HepG2 (cell line): ENCODE data around the gene RPH3AL. TPM values are rescaled to one million over a fixed set of nuclear protein-coding genes. Genes with fewer than 3 reads are reported as not detected.
A peak's percentile ranks its signal among the peaks of the same experiment; 100 is the strongest.

Source experiments
- FOXK2 ChIP-seq: fragments of 450-650 bp; IDR thresholded peaks from 2 replicates; pipeline ENCODE4 v1.6.1; 2016
- FOXO4 ChIP-seq: sonication (generic); formaldehyde crosslinking; conservative IDR thresholded peaks from 2 replicates; pipeline ENCODE4 v1.8.1; 2023; ENCODE audit warnings: missing genetic modification reagents
- KAT8 ChIP-seq: IDR thresholded peaks from 2 replicates; pipeline ENCODE4 v1.6.1; 2016; ENCODE audit warnings: missing genetic modification reagents, missing compliant biosample characterization
- MAX ChIP-seq: IDR thresholded peaks from 2 replicates; pipeline ENCODE4 v1.6.1; 2012; ENCODE audit warnings: inconsistent platforms
- MEIS2 ChIP-seq: sonication (generic); formaldehyde crosslinking; IDR thresholded peaks from 2 replicates; pipeline ENCODE4 v1.9.0; 2021; ENCODE audit warnings: mild to moderate bottlenecking, missing genetic modification reagents
- NFATC3 ChIP-seq: sonication (generic); formaldehyde crosslinking; IDR thresholded peaks from 2 replicates; pipeline ENCODE4 v1.5.1; 2020; ENCODE audit warnings: mild to moderate bottlenecking, missing genetic modification reagents
- PCBP1 ChIP-seq: fragments of 200-400 bp; formaldehyde crosslinking; IDR thresholded peaks from 2 replicates; pipeline ENCODE4 v1.6.1; 2017; ENCODE audit warnings: mild to moderate bottlenecking, low read depth, low read length, borderline replicate concordance
- PRDM15 ChIP-seq: sonication (generic); formaldehyde crosslinking; IDR thresholded peaks from 2 replicates; pipeline ENCODE4 v1.4.0; 2020; ENCODE audit warnings: missing genetic modification reagents
- RARG ChIP-seq: sonication (generic); formaldehyde crosslinking; IDR thresholded peaks from 2 replicates; pipeline ENCODE4 v1.4.0; 2020; ENCODE audit warnings: low read depth, mild to moderate bottlenecking, missing genetic modification reagents
- REPIN1 ChIP-seq: sonication (generic); formaldehyde crosslinking; IDR thresholded peaks from 2 replicates; pipeline ENCODE4 v1.8.0; 2022; ENCODE audit warnings: missing genetic modification reagents, low read depth, mild to moderate bottlenecking, borderline replicate concordance
- SALL2 ChIP-seq: sonication (generic); formaldehyde crosslinking; IDR thresholded peaks from 2 replicates; pipeline ENCODE4 v1.8.1; 2023; ENCODE audit warnings: mild to moderate bottlenecking, missing genetic modification reagents, inconsistent platforms
- SMARCE1 ChIP-seq: fragments of 450-650 bp; IDR thresholded peaks from 2 replicates; pipeline ENCODE4 v1.6.1; 2017; ENCODE audit warnings: borderline replicate concordance
- TBX2 ChIP-seq: sonication (generic); formaldehyde crosslinking; IDR thresholded peaks from 2 replicates; pipeline ENCODE4 v1.5.0; 2020; ENCODE audit warnings: missing genetic modification reagents, mild to moderate bottlenecking, borderline replicate concordance
- ZGPAT ChIP-seq: IDR thresholded peaks from 2 replicates; pipeline ENCODE4 v1.6.1; 2016; ENCODE audit warnings: mild to moderate bottlenecking
- ZNF446 ChIP-seq: sonication (generic); formaldehyde crosslinking; IDR thresholded peaks from 2 replicates; pipeline ENCODE4 v1.5.0; 2020; ENCODE audit warnings: mild to moderate bottlenecking, missing genetic modification reagents
- ZNF513 ChIP-seq: sonication (generic); formaldehyde crosslinking; conservative IDR thresholded peaks from 2 replicates; pipeline ENCODE4 v1.5.0; 2020; ENCODE audit warnings: missing genetic modification reagents
- polyA plus RNA-seq, 8 experiments: library from polyadenylated mRNA; depleted of rRNA in 3 of 8; stranded (reverse) in 7 of 8; unstranded in 1 of 8; fragments of >200 nt; fragmentation: Illumina TruSeq in 4 of 8; extraction: Trizol in 4 of 8; gene quantifications; 2 replicates each; pipeline versions ENCODE4 v1.2.1 to v1.2.3, GENCODE V29; 2011 to 2016; ENCODE audit warnings: low read depth in 4 of 8, missing spikeins in 1 of 8, mixed read lengths in 1 of 8; ENCODE audit not compliant: insufficient read depth in 1 of 8
- total RNA-seq, 5 experiments: library from RNA; depleted of rRNA; stranded (reverse); fragments of >200 nt; fragmentation: Illumina TruSeq; extraction: Trizol; gene quantifications; 2 replicates each; pipeline ENCODE4 v1.2.3, GENCODE V29; 2016; ENCODE audit warnings: low read depth in 1 of 5
- TF ChIP-seq, protein P1 (sequence below): sonication (generic); formaldehyde crosslinking; IDR thresholded peaks from 2 replicates; pipeline ENCODE4 v1.4.0; 2020; ENCODE audit warnings: missing genetic modification reagents, borderline replicate concordance

The RPH3AL gene
- total and polyA plus RNA-seq, 2 of the 13 experiments (the other 11 are each of a cell fraction or from before 2014, with no cell fraction given): 7.8 to 16.4 TPM

DNA sequence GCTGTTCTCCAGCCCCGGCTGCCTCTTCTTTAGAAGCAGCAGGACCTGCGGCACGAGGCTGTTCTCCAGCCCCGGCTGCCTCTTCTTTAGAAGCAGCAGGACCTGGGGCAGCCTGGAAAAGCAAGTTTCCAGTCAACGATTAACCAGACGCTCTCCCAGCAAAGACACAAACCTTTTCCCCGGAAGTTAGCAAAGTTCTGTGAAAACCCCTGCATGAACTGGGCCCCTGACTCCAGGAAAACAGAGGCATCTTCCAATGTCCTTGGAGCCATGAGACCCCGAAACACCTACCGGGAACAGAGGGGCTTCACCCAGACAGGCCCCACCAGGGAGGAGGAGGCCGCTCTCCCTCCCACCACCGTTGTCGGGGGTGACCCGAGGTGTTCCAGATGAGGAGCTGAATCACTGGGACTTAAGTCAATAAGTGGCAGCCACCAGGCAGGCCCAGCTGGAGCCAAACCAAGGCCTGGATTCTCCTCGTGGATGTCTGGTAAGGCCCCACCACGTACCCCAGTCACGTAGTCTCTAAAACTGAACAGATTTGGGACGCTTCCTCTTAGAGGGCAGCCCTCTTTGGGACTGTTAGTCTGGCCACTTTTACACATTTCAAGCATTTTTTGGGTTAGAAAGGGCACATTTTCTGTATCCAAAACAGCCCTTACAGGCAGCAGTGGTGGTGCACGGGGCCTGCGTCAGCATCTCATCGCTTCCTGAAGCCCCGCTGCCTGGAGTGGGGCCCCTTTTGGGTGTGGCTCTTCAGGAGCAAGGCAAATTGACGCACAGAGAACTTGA is at the start of gene RPH3AL (continued):
- TF ChIP-seq, protein P1, sequence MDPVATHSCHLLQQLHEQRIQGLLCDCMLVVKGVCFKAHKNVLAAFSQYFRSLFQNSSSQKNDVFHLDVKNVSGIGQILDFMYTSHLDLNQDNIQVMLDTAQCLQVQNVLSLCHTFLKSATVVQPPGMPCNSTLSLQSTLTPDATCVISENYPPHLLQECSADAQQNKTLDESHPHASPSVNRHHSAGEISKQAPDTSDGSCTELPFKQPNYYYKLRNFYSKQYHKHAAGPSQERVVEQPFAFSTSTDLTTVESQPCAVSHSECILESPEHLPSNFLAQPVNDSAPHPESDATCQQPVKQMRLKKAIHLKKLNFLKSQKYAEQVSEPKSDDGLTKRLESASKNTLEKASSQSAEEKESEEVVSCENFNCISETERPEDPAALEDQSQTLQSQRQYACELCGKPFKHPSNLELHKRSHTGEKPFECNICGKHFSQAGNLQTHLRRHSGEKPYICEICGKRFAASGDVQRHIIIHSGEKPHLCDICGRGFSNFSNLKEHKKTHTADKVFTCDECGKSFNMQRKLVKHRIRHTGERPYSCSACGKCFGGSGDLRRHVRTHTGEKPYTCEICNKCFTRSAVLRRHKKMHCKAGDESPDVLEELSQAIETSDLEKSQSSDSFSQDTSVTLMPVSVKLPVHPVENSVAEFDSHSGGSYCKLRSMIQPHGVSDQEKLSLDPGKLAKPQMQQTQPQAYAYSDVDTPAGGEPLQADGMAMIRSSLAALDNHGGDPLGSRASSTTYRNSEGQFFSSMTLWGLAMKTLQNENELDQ (CRISPR knock-in tag): no peak
- TF ChIP-seq TBX2 (CRISPR knock-in tag) (no peak; the same call in 1 of the 2 replicates), SALL2 (CRISPR knock-in tag) (no peak), ZNF513 (no peak), KAT8 (CRISPR knock-in tag) (peak; percentile 89), PRDM15 (peak; percentile 99), FOXO4 (CRISPR knock-in tag) (no peak), SMARCE1 (no peak), RARG (CRISPR knock-in tag) (peak; percentile 88; the same call in 1 of the 2 replicates), PCBP1 (no peak), FOXK2 (no peak), ZGPAT (peak; percentile 83; the same call in 1 of the 2 replicates), ZNF446 (no peak), MEIS2 (CRISPR knock-in tag) (peak; percentile 21; the same call in 1 of the 2 replicates), NFATC3 (CRISPR knock-in tag) (no peak; the same call in 1 of the 2 replicates), MAX (peak; percentile 59), REPIN1 (CRISPR knock-in tag) (no peak)
